OCI-LY3 (cell line): ENCODE results near the gene MADCAM1.

Experiments used
- H2AFZ ChIP-seq: fragments of 200-600, 300-600 bp; shearing (Covaris generic); 2 replicates; pipeline ENCODE4 v1.6.0; 2014; ENCODE audit warnings: antibody characterized with exemption, low read depth, low read length
- H3K27ac ChIP-seq: fragments of 200-600, 300-600 bp; sonication (generic); 2 replicates; pipeline ENCODE4 v1.5.1; 2014; ENCODE audit warnings: mild to moderate bottlenecking, low read length, moderate library complexity, mixed read lengths
- H3K27me3 ChIP-seq: fragments of 200-600, 300-600 bp; sonication (generic); 2 replicates; pipeline ENCODE4 v1.6.1; 2014; ENCODE audit warnings: low read depth, low read length, mixed read lengths
- H3K36me3 ChIP-seq: fragments of 200-600, 300-600 bp; sonication (generic); replicated peaks from 2 replicates; pipeline ENCODE3; 2014; ENCODE audit warnings: low read depth, low read length, mixed read lengths
- H3K4me1 ChIP-seq: fragments of 300-600, 200-600 bp; sonication (generic); 2 replicates; pipeline ENCODE4 v1.6.1; 2014; ENCODE audit warnings: low read length, mixed read lengths
- H3K4me2 ChIP-seq: fragments of 200-600, 300-600 bp; sonication (generic); 2 replicates; pipeline ENCODE4 v1.6.1; 2014; ENCODE audit warnings: low read length, mixed read lengths
- H3K4me3 ChIP-seq: fragments of 300-600, 200-600 bp; sonication (generic); 2 replicates; pipeline ENCODE4 v1.5.1; 2014; ENCODE audit warnings: antibody characterized with exemption, mild to moderate bottlenecking, low read length, moderate library complexity
- H3K79me2 ChIP-seq: fragments of 300-600, 200-600 bp; shearing (Covaris generic); 2 replicates; pipeline ENCODE4 v1.6.1; 2014; ENCODE audit warnings: mild to moderate bottlenecking, low read length, mixed read lengths
- H3K9ac ChIP-seq: fragments of 300-600, 200-600 bp; shearing (Covaris generic); 2 replicates; pipeline ENCODE4 v1.6.0; 2014; ENCODE audit warnings: mild to moderate bottlenecking, low read length, moderate library complexity
- H3K9me3 ChIP-seq: fragments of 200-600, 300-600 bp; shearing (Covaris generic); 2 replicates; pipeline ENCODE4 v1.6.1; 2014; ENCODE audit warnings: low read length, mixed read lengths; ENCODE audit not compliant: insufficient read depth
- H4K20me1 ChIP-seq: fragments of 200-600, 300-600 bp; sonication (generic); 2 replicates; pipeline ENCODE4 v1.6.1; 2016; ENCODE audit warnings: low read length, mixed read lengths; ENCODE audit not compliant: insufficient read depth
- EZH2phosphoT487 ChIP-seq: fragments of 200-600 bp; shearing (Covaris generic); IDR thresholded peaks from 2 replicates; pipeline ENCODE4 v1.6.1; 2018; ENCODE audit warnings: antibody characterized with exemption, mixed run types, low read depth
- TF ChIP-seq, protein P1 (sequence below): fragments of 200-600, 300-600 bp; sonication (generic); IDR thresholded peaks from 2 replicates; pipeline ENCODE4 v1.5.1; 2014; ENCODE audit warnings: antibody characterized with exemption, low read length, low read depth

Gene MADCAM1

GRCh38 chr19:507286-508203, 11.3 kb downstream of the MADCAM1 start, which contains the start of gene TPGS1:
Gene TPGS1 (plus strand): TSS chr19:507497. CDS start chr19:507507, 10 bp downstream.
- Histone ChIP-seq H3K27ac (peak within 1 kb of the TSS; percentile 83), H3K27me3 (no peaks in the 10 kb centered on the region), H2AFZ (peak within 1 kb of the TSS; percentile 96), H3K36me3 (no peaks in the 10 kb centered on the region), H4K20me1 (no peaks in the 10 kb centered on the region), H3K4me3 (peak within 1 kb of the TSS; percentile 82), H3K4me2 (peak within 1 kb of the TSS; percentile 93), H3K4me1 (peaks cover 27% of the 10 kb centered on the region), H3K79me2 (peaks cover 12% of the 10 kb centered on the region), H3K9me3 (no peaks in the 10 kb centered on the region; the same call in 1 of the 2 replicates), H3K9ac (peak within 1 kb of the TSS; percentile 88)
- TF ChIP-seq, protein P1, sequence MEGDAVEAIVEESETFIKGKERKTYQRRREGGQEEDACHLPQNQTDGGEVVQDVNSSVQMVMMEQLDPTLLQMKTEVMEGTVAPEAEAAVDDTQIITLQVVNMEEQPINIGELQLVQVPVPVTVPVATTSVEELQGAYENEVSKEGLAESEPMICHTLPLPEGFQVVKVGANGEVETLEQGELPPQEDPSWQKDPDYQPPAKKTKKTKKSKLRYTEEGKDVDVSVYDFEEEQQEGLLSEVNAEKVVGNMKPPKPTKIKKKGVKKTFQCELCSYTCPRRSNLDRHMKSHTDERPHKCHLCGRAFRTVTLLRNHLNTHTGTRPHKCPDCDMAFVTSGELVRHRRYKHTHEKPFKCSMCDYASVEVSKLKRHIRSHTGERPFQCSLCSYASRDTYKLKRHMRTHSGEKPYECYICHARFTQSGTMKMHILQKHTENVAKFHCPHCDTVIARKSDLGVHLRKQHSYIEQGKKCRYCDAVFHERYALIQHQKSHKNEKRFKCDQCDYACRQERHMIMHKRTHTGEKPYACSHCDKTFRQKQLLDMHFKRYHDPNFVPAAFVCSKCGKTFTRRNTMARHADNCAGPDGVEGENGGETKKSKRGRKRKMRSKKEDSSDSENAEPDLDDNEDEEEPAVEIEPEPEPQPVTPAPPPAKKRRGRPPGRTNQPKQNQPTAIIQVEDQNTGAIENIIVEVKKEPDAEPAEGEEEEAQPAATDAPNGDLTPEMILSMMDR, result no peak
- no peak for TF ChIP-seq EZH2phosphoT487

DNA sequence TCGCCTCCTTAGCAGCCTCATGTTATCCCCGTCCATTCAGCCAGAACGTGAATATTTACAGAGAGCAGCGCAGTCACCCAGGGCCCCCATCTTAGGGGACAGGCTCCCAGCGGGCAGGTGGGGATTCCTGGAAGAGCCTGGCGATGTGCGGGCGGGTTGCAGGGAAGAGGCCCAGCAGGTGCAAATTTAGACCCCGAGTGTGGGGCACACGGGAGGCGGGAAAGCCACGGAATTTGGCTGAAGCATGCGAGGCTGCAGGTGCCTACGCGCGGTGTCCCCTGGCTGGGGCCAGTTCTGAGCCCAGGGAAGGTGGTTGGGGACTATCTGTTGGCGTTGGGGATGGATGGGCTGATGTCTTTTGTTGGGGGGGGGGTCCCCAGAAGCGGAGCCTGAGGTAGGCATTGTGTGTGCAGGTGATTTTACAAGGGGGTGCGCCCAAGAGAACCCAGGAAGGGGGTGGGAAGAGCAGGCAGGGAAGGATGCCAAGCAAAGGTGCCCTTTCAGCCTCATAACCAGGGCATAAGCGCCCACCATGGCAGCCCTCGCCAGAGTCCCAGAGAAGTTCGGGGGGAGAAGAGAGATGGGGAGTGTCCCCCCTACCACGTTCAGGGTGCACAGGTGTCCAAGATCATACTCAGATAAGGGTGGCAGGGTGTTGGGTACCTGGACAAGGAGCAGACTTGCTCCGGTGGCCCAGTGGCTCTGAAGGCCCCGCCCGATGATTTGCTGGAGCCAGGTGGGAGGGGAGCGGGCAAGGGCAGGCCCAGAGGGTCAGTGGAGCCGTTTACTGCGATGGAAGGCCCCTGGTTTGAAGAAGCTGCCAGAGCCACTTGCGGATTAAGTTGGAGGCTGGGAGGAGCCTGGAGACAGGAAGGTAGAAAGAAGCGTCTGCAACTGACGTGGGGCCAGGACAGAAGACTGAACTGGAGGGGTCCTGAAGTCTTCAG, 12.2 kb downstream of the MADCAM1 start:
- Histone ChIP-seq H3K9me3 (no peaks in the 10 kb centered on the region), H3K4me2 (peak overlapping the region; percentile 93), H3K27ac (no peak overlapping the region), H2AFZ (no peak overlapping the region), H3K4me1 (peaks cover 22% of the 10 kb centered on the region), H4K20me1 (no peaks in the 10 kb centered on the region), H3K79me2 (peaks cover 12% of the 10 kb centered on the region), H3K36me3 (no peaks in the 10 kb centered on the region), H3K9ac (peak overlapping the region; percentile 88), H3K27me3 (no peaks in the 10 kb centered on the region), H3K4me3 (peak overlapping the region; percentile 82)
- TF ChIP-seq, protein P1, result no peak
- TF ChIP-seq EZH2phosphoT487, result no peak

DNA sequence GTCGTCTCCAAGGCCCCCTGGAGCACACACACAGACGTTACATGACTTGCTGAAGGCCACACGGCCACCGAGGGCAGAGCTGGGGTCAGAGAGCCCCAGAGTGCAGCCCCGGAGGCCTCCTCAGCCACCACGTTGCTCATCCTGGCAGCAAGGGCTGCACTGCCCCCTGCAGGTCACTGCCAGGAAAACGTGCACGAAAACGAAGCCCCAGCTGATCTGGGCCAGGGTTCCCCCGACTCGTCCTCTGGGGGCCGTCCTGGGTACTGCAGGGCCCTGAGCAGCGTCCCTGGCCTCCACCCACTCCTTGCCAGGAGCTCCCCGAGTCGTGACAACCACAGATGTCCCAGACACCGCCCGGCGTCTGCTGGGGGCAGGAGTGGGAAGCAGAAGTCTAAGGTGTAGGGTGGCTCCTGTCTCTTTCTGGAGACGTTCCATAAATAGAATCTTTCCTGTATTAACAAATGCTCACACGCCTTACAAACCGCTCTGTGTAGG, 14.4 kb downstream of the MADCAM1 start:
- H3K79me2 ChIP-seq, result peaks cover 12% of the 10 kb centered on the region
- H3K9me3 ChIP-seq, result no peaks in the 10 kb centered on the region
- no peak overlapping the region for H3K27ac ChIP-seq
- TF ChIP-seq, protein P1, result peak; percentile 98
- no peak for TF ChIP-seq EZH2phosphoT487
- H3K9ac ChIP-seq, result peak overlapping the region; percentile 17; the same call in 1 of the 2 replicates
- H3K4me2 ChIP-seq, result peak overlapping the region; percentile 49
- H3K4me3 ChIP-seq, result peak overlapping the region; percentile 40
- peaks cover 22% of the 10 kb centered on the region for H3K4me1 ChIP-seq
- no peaks in the 10 kb centered on the region for H4K20me1 ChIP-seq
- no peaks in the 10 kb centered on the region for H3K27me3 ChIP-seq
- 0 out of 2 replicates have a peak overlapping the region, but pooled peaks have one; percentile 23 for H2AFZ ChIP-seq
- H3K36me3 ChIP-seq, result peaks cover 8% of the 10 kb centered on the region
